Loucy (cell line): ENCODE measurements around the gene PDK3.

Source experiments
- EZH2phosphoT487 ChIP-seq: fragments of 200-600 bp; IDR thresholded peaks from 2 replicates; pipeline ENCODE4 v1.6.1; 2018; ENCODE audit warnings: antibody characterized with exemption, mild to moderate bottlenecking, moderate library complexity, borderline replicate concordance
- TF ChIP-seq, protein P1 (sequence below): fragments of 200-600 bp; sonication (generic); conservative IDR thresholded peaks from 2 replicates; pipeline ENCODE4 v1.5.1; 2014; ENCODE audit warnings: mild to moderate bottlenecking, antibody characterized with exemption, low read length

DNA sequence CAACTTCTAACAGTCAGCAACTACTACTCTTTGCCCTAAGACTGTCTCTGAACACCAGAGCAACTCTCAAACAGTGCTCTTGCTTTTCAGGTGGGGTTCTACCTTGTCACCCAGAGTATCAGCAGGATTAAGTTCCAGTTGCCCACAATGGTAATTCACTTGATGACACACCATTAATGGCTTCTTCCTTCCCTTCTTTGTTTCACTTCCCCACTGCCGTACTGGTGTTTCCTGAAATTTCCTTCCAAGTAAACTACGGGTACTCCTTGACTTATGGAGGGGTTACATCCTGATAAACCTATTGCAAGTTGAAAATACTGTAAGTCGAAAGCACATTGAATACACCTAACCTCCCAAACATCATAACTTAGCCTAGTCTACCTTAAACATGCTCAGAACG is 36.6 kb upstream of the PDK3 start:
- TF ChIP-seq, protein P1, sequence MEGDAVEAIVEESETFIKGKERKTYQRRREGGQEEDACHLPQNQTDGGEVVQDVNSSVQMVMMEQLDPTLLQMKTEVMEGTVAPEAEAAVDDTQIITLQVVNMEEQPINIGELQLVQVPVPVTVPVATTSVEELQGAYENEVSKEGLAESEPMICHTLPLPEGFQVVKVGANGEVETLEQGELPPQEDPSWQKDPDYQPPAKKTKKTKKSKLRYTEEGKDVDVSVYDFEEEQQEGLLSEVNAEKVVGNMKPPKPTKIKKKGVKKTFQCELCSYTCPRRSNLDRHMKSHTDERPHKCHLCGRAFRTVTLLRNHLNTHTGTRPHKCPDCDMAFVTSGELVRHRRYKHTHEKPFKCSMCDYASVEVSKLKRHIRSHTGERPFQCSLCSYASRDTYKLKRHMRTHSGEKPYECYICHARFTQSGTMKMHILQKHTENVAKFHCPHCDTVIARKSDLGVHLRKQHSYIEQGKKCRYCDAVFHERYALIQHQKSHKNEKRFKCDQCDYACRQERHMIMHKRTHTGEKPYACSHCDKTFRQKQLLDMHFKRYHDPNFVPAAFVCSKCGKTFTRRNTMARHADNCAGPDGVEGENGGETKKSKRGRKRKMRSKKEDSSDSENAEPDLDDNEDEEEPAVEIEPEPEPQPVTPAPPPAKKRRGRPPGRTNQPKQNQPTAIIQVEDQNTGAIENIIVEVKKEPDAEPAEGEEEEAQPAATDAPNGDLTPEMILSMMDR: no peak
- no peak for TF ChIP-seq EZH2phosphoT487
